ENCODE measurements around the gene ABCC10. TPM values are rescaled to one million over a fixed set of nuclear protein-coding genes. Genes with fewer than 3 reads are reported as not detected.

The ABCC10 gene
- total RNA-seq, 1 experiment from 2014 or later, result 31.8 TPM

DNA sequence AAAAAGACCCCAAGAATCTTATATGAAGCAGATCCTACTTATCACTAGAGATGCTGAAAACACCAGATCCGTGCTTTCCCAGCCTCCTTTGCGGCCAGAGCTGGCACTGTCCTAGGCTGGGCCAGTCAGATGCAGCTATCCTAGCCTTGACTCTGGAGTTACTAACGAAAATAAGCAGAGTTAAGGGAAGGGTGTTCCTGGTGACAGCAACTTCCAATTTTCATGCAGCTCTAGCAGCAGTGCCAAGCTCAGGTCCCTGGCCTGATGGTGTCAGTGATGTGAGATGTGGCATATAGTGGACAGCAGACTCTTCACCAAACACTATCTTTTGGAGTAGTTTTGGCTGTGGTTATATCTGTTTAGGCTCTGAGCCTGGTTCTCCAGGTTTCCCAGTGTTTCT is 25.6 kb upstream of the ABCC10 start:
- no peak overlapping the region; the same call in 1 of the 2 replicates for H3K14ac ChIP-seq (ENCODE audit: insufficient read depth, low read length)
- no peaks in the 10 kb centered on the region for H3K9me3 ChIP-seq (ENCODE audit: control insufficient read depth, low read depth, low read length)
- H3K79me1 ChIP-seq (ENCODE audit: insufficient read depth, low read depth, low read length, poor library complexity, severe bottlenecking), result no peaks in the 10 kb centered on the region
- no peaks in the 10 kb centered on the region; the same call in 1 of the 2 replicates for H3K4me1 ChIP-seq (ENCODE audit: insufficient read depth, low read length)
- no peak overlapping the region for H3K27ac ChIP-seq (ENCODE audit: insufficient read length, low read depth, low read length)
- no peak overlapping the region for H3K23ac ChIP-seq (ENCODE audit: insufficient read length, low read depth, low read length)
- no peaks in the 10 kb centered on the region; the same call in 1 of the 2 replicates for H3K27me3 ChIP-seq (ENCODE audit: insufficient read depth, low read length)
- no peaks in the 10 kb centered on the region for H4K20me1 ChIP-seq (ENCODE audit: control insufficient read depth, insufficient read depth, insufficient read length)
- H3K4ac ChIP-seq (ENCODE audit: low read depth, low read length), result no peak overlapping the region
- no peak for DNase-seq
- H3K36me3 Mint-ChIP-seq (ENCODE audit: insufficient read depth in 1 of 3, low read depth in 3 of 3), result no peaks in the 10 kb centered on the region
- H4K5ac ChIP-seq (ENCODE audit: insufficient read length, low read depth, low read length), result peak overlapping the region; percentile 68
- H3K4me3 Mint-ChIP-seq, result no peak overlapping the region; a peak in 1 of 5 replicates
- H2AFZ ChIP-seq (ENCODE audit: low read length), result no peak overlapping the region
- no CpG with 5 or more reads among the region's 3 CpGs for WGBS (ENCODE audit: extremely low coverage, insufficient read length, low lambda C conversion rate)
- H4K91ac ChIP-seq (ENCODE audit: insufficient read length, low read depth, low read length), result no peak overlapping the region
- H2AK5ac ChIP-seq (ENCODE audit: insufficient read length, low read length), result no peak overlapping the region
- H2BK15ac ChIP-seq (ENCODE audit: low read depth, low read length), result no peak overlapping the region
- no peak overlapping the region for H3K18ac ChIP-seq (ENCODE audit: insufficient read length, low read depth, low read length)
- no peak overlapping the region for H2BK20ac ChIP-seq (ENCODE audit: low read depth, low read length, poor library complexity, severe bottlenecking)
- H3K79me2 ChIP-seq (ENCODE audit: insufficient read depth, low read length), result no peaks in the 10 kb centered on the region
- no peaks in the 10 kb centered on the region for H3K23me2 ChIP-seq (ENCODE audit: insufficient read length, low read depth, low read length, poor library complexity, severe bottlenecking)
- TF ChIP-seq, protein P1, sequence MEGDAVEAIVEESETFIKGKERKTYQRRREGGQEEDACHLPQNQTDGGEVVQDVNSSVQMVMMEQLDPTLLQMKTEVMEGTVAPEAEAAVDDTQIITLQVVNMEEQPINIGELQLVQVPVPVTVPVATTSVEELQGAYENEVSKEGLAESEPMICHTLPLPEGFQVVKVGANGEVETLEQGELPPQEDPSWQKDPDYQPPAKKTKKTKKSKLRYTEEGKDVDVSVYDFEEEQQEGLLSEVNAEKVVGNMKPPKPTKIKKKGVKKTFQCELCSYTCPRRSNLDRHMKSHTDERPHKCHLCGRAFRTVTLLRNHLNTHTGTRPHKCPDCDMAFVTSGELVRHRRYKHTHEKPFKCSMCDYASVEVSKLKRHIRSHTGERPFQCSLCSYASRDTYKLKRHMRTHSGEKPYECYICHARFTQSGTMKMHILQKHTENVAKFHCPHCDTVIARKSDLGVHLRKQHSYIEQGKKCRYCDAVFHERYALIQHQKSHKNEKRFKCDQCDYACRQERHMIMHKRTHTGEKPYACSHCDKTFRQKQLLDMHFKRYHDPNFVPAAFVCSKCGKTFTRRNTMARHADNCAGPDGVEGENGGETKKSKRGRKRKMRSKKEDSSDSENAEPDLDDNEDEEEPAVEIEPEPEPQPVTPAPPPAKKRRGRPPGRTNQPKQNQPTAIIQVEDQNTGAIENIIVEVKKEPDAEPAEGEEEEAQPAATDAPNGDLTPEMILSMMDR (conservative IDR thresholded peaks at IDR 0.05), result no peak
- H4K8ac ChIP-seq (replicated peaks; ENCODE audit: insufficient read length, low read depth, low read length), result no peak overlapping the region
- H3K4me2 ChIP-seq (ENCODE audit: insufficient read depth, insufficient read length, low read length), result no peak overlapping the region
- no peaks in the 10 kb centered on the region for H3K9me3 Mint-ChIP-seq
- peaks cover 2% of the 10 kb centered on the region in 2 experiments for H3K4me1 Mint-ChIP-seq
- H2BK12ac ChIP-seq (ENCODE audit: insufficient read length, low read depth, low read length), result peak overlapping the region; percentile 20
- H2BK120ac ChIP-seq (ENCODE audit: low read depth, low read length, poor library complexity, severe bottlenecking), result no peak overlapping the region
- H3K9ac ChIP-seq (ENCODE audit: extremely low read depth, insufficient read length, low read length), result no peak overlapping the region
- H3K27ac Mint-ChIP-seq, result no peak overlapping the region
- H3T11ph ChIP-seq (ENCODE audit: low read length), result no peak overlapping the region
- no peak overlapping the region for H3K56ac ChIP-seq (ENCODE audit: insufficient read length, low read depth, low read length)
- peaks cover 9% of the 10 kb centered on the region for H3K27me3 Mint-ChIP-seq (ENCODE audit: low read depth)
- no peak overlapping the region for H2BK5ac ChIP-seq (ENCODE audit: insufficient read length, low read length)
